IMR-90 (cell line): ENCODE results near the gene IFI44L.

Source experiments
- MXI1 ChIP-seq: IDR thresholded peaks from 2 replicates; pipeline ENCODE4 v1.6.1; 2012; ENCODE audit warnings: low read depth, mild to moderate bottlenecking, low read length, moderate library complexity, borderline replicate concordance
- POLR2A ChIP-seq: IDR thresholded peaks from 2 replicates; pipeline ENCODE4 v1.6.1; 2012; ENCODE audit warnings: mild to moderate bottlenecking, low read depth, low read length
- RAD21 ChIP-seq: IDR thresholded peaks from 2 replicates; pipeline ENCODE4 v1.6.1; 2012; ENCODE audit warnings: low read length, improper control_type of control experiment
- TF ChIP-seq, protein P1 (sequence below): conservative IDR thresholded peaks from 2 replicates; pipeline ENCODE4 v1.5.1; 2012; ENCODE audit warnings: mild to moderate bottlenecking, low read depth, low read length, improper control_type of control experiment
- TF ChIP-seq, protein P2 (sequence below): fragments of 150-350 bp; IDR thresholded peaks from 2 replicates; pipeline ENCODE4 v1.6.1; 2017; ENCODE audit warnings: mild to moderate bottlenecking, antibody characterized with exemption, low read length, low read depth

DNA sequence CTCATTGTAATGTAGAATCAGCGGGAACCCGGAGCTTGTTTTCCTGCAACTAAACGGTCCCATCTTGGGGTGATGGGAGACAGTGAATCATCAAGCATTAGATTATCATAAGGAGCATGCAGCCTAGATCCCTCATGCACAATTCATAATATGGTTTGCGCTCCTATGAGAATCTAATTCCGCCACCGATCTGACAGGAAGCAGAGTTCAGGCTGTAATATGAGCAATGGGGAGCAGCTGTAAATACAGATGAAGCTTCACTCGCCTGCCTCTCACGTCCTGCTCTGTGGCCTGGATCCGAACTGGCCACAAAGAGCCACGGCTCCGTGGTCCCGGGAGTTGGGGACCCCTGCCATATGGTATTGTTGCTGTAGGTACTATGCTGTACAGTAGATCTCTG lies 31.0 kb downstream of the IFI44L start:
- TF ChIP-seq, protein P1, sequence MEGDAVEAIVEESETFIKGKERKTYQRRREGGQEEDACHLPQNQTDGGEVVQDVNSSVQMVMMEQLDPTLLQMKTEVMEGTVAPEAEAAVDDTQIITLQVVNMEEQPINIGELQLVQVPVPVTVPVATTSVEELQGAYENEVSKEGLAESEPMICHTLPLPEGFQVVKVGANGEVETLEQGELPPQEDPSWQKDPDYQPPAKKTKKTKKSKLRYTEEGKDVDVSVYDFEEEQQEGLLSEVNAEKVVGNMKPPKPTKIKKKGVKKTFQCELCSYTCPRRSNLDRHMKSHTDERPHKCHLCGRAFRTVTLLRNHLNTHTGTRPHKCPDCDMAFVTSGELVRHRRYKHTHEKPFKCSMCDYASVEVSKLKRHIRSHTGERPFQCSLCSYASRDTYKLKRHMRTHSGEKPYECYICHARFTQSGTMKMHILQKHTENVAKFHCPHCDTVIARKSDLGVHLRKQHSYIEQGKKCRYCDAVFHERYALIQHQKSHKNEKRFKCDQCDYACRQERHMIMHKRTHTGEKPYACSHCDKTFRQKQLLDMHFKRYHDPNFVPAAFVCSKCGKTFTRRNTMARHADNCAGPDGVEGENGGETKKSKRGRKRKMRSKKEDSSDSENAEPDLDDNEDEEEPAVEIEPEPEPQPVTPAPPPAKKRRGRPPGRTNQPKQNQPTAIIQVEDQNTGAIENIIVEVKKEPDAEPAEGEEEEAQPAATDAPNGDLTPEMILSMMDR: no peak
- TF ChIP-seq MXI1 (no peak), RAD21 (no peak), POLR2A (no peak)
- TF ChIP-seq, protein P2, sequence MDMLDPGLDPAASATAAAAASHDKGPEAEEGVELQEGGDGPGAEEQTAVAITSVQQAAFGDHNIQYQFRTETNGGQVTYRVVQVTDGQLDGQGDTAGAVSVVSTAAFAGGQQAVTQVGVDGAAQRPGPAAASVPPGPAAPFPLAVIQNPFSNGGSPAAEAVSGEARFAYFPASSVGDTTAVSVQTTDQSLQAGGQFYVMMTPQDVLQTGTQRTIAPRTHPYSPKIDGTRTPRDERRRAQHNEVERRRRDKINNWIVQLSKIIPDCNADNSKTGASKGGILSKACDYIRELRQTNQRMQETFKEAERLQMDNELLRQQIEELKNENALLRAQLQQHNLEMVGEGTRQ: no peak
